SK-N-SH (cell line): ENCODE measurements around the gene PMP22. TPM values are rescaled to one million over a fixed set of nuclear protein-coding genes. Genes with fewer than 3 reads are reported as not detected.

Experiments used
- CTCF ChIA-PET: fragments of 300-600, 350-600 bp; formaldehyde crosslinking; extraction: SDS; loops from one replicate; lab custom pipeline; 2021; lab: Yijun Ruan, JAX
- POLR2A ChIA-PET: fragments of 350-600 bp; sonication (Branson Sonifier 250); formaldehyde crosslinking; extraction: SDS; loops from one replicate; lab custom pipeline; 2020; ENCODE audit warnings: antibody characterized with exemption, inconsistent platforms; lab: Yijun Ruan, JAX
- DNase-seq: peaks from one replicate; pipeline ENCODE4 v3.0.0; 2012
- H2AFZ ChIP-seq: fragments of 200-600 bp; sonication (generic); 2 replicates; pipeline ENCODE4 v1.8.1; 2016; ENCODE audit warnings: antibody characterized with exemption, mild to moderate bottlenecking, low read depth
- H3F3A ChIP-seq: fragments of 200-600 bp; sonication (generic); replicated peaks from 2 replicates; pipeline ENCODE3; 2016; ENCODE audit warnings: antibody characterized with exemption, mild to moderate bottlenecking; ENCODE audit not compliant: insufficient read depth
- H3K27ac ChIP-seq, 2 experiments: fragments of 200-500 bp in 1 of 2; fragments of 200-600 bp in 1 of 2; sonication (Bioruptor generic) in 1 of 2; sonication (generic), shearing (Covaris generic) in 1 of 2; 2 replicates each; pipeline versions ENCODE4 v1.5.1 to v1.6.1; 2014 to 2016; ENCODE audit warnings: low read depth in 2 of 2, inconsistent platforms in 1 of 2, low read length in 1 of 2, mild to moderate bottlenecking in 1 of 2, mixed read lengths in 1 of 2
- H3K27me3 ChIP-seq: fragments of 200-600 bp; sonication (generic), shearing (Covaris generic); 2 replicates; pipeline ENCODE4 v1.6.1; 2016; ENCODE audit warnings: mixed run types; ENCODE audit not compliant: insufficient read depth
- H3K36me3 ChIP-seq, 2 experiments: fragments of 200-500 bp in 1 of 2; fragments of 200-600 bp in 1 of 2; sonication (Bioruptor generic) in 1 of 2; sonication (generic) in 1 of 2; replicated peaks in 1 of 2; 2 replicates each; pipeline versions ENCODE3 to v1.5.1; 2014 to 2016; ENCODE audit warnings: low read length in 1 of 2, mild to moderate bottlenecking in 1 of 2; ENCODE audit not compliant: insufficient read depth in 2 of 2, control insufficient read depth in 1 of 2
- H3K4me1 ChIP-seq, 2 experiments: fragments of 200-500 bp in 1 of 2; fragments of 200-600 bp in 1 of 2; sonication (Bioruptor generic) in 1 of 2; sonication (generic), shearing (Covaris generic) in 1 of 2; 2 replicates each; pipeline versions ENCODE4 v1.5.1 to v1.6.1; 2014 to 2016; ENCODE audit warnings: low read depth in 1 of 2, low read length in 1 of 2, mixed run types in 1 of 2; ENCODE audit not compliant: insufficient read depth in 2 of 2, control insufficient read depth in 1 of 2
- H3K4me2 ChIP-seq: fragments of 200-600 bp; sonication (generic), shearing (Covaris generic); 2 replicates; pipeline ENCODE4 v1.6.1; 2017; ENCODE audit warnings: mixed run types
- H3K4me3 ChIP-seq, 2 experiments: fragments of 200-500 bp in 1 of 2; fragments of 200-600 bp in 1 of 2; sonication (Bioruptor generic) in 1 of 2; sonication (generic), shearing (Covaris generic) in 1 of 2; 2 replicates each; pipeline versions ENCODE4 v1.5.1 to v1.8.1; 2014 to 2016; ENCODE audit warnings: low read depth in 2 of 2, inconsistent platforms in 1 of 2, low read length in 1 of 2, mild to moderate bottlenecking in 1 of 2, mixed read lengths in 1 of 2, moderate library complexity in 1 of 2
- H3K79me2 ChIP-seq: fragments of 200-600 bp; sonication (generic); 2 replicates; pipeline ENCODE4 v1.8.1; 2017; ENCODE audit warnings: mild to moderate bottlenecking; ENCODE audit not compliant: insufficient read depth
- H3K9ac ChIP-seq: fragments of 200-600 bp; sonication (generic); 2 replicates; pipeline ENCODE4 v1.6.1; 2017; ENCODE audit warnings: mixed run types
- H3K9me2 ChIP-seq: fragments of 200-600 bp; sonication (generic); 2 replicates; pipeline ENCODE4 v1.6.1; 2017; ENCODE audit warnings: mixed run types
- H3K9me3 ChIP-seq: fragments of 200-600 bp; sonication (generic); 2 replicates; pipeline ENCODE4 v1.6.1; 2017; ENCODE audit warnings: mixed run types, mild to moderate bottlenecking, moderate library complexity
- H4K20me1 ChIP-seq: fragments of 200-600 bp; sonication (generic); 2 replicates; pipeline ENCODE4 v1.6.1; 2017; ENCODE audit warnings: mild to moderate bottlenecking, mixed run types; ENCODE audit not compliant: insufficient read depth
- CHD2 ChIP-seq: fragments of 150-350 bp; IDR thresholded peaks from 2 replicates; pipeline ENCODE4 v1.6.1; 2018; ENCODE audit warnings: low read length; ENCODE audit not compliant: partially characterized antibody
- EP300 ChIP-seq, 2 experiments: IDR thresholded peaks; 2 replicates each; pipeline versions ENCODE4 v1.4.0 to v1.6.1; 2012; ENCODE audit warnings: borderline replicate concordance in 1 of 2, low read depth in 1 of 2, low read length in 1 of 2
- EZH2phosphoT487 ChIP-seq: fragments of 200-600 bp; sonication (generic); IDR thresholded peaks from 2 replicates; pipeline ENCODE4 v1.6.1; 2017; ENCODE audit warnings: low read depth, mixed run types, mild to moderate bottlenecking, antibody characterized with exemption, moderate library complexity, borderline replicate concordance
- FOXM1 ChIP-seq: IDR thresholded peaks from 2 replicates; pipeline ENCODE4 v1.4.0; 2012; ENCODE audit warnings: low read depth, mild to moderate bottlenecking
- GABPA ChIP-seq: IDR thresholded peaks from 2 replicates; pipeline ENCODE4 v1.4.0; 2012; ENCODE audit warnings: low read depth, mild to moderate bottlenecking
- GATA2 ChIP-seq: sonication (generic); formaldehyde crosslinking; IDR thresholded peaks from 2 replicates; pipeline ENCODE4 v1.5.0; 2020; ENCODE audit warnings: mild to moderate bottlenecking, missing genetic modification reagents
- IRF3 ChIP-seq: fragments of 150-350 bp; IDR thresholded peaks from 2 replicates; pipeline ENCODE4 v1.6.1; 2016; ENCODE audit warnings: mild to moderate bottlenecking, low read depth, low read length
- MAX ChIP-seq: IDR thresholded peaks from 2 replicates; pipeline ENCODE4 v1.4.0; 2012; ENCODE audit warnings: low read depth
- MEF2A ChIP-seq: IDR thresholded peaks from 2 replicates; pipeline ENCODE4 v1.4.0; 2012; ENCODE audit warnings: low read depth, borderline replicate concordance
- NRF1 ChIP-seq: IDR thresholded peaks from 2 replicates; pipeline ENCODE4 v1.6.1; 2012; ENCODE audit warnings: low read depth, mild to moderate bottlenecking, low read length
- RAD21 ChIP-seq: IDR thresholded peaks from 2 replicates; pipeline ENCODE4 v1.6.1; 2012; ENCODE audit warnings: mild to moderate bottlenecking, low read length
- REST ChIP-seq: IDR thresholded peaks from 2 replicates; pipeline ENCODE4 v1.6.1; 2012; ENCODE audit warnings: mild to moderate bottlenecking, low read depth, low read length, moderate library complexity
- SMC3 ChIP-seq: IDR thresholded peaks from 2 replicates; pipeline ENCODE4 v1.6.1; 2012; ENCODE audit warnings: low read depth, low read length, improper control_type of control experiment
- TCF12 ChIP-seq: IDR thresholded peaks from 2 replicates; pipeline ENCODE4 v1.4.0; 2012
- TEAD4 ChIP-seq: IDR thresholded peaks from 2 replicates; pipeline ENCODE4 v1.4.0; 2012; ENCODE audit warnings: mild to moderate bottlenecking, borderline replicate concordance; ENCODE audit not compliant: insufficient read depth
- ZBTB33 ChIP-seq: IDR thresholded peaks from 2 replicates; pipeline ENCODE4 v1.4.0; 2012; ENCODE audit warnings: low read depth, borderline replicate concordance
- WGBS: methylation state at CpG from one replicate; pipeline ENCODE4 v1.1.6; 2017; ENCODE audit warnings: low lambda C conversion rate; 5-methylcytosine and 5-hydroxymethylcytosine counted together
- polyA plus RNA-seq, 3 experiments: library from polyadenylated mRNA; depleted of rRNA; stranded (reverse); fragments of >200 nt; gene quantifications; 2 replicates each; pipeline ENCODE4 v1.2.3, GENCODE V29; 2012
- TF ChIP-seq, protein P1 (sequence below): IDR thresholded peaks from 2 replicates; pipeline ENCODE4 v1.4.0; 2012; ENCODE audit warnings: low read depth, borderline replicate concordance

The PMP22 gene
- polyA plus RNA-seq, 1 of the 3 experiments (the other 2 are of a cell fraction), result 82.5 TPM

GRCh38 chr17:15287538-15288267 lies 22.6 kb upstream of the PMP22 start:
- no peaks in the 10 kb centered on the region; the same call in 1 of the 2 replicates for H3K27me3 ChIP-seq
- no peaks in the 10 kb centered on the region for H4K20me1 ChIP-seq
- DNase-seq, result no peak
- no peak overlapping the region for H2AFZ ChIP-seq
- H3K27ac ChIP-seq, result peak overlapping the region in 1 of 2 experiments; percentile 75; a peak in 2 of 4 replicates
- H3K4me3 ChIP-seq, result no peak overlapping the region
- H3K4me1 ChIP-seq, result peaks cover 0 to 18% of the 10 kb centered on the region in 2 experiments; a peak in 2 of 4 replicates
- H3K9ac ChIP-seq, result no peak overlapping the region
- H3K79me2 ChIP-seq, result no peaks in the 10 kb centered on the region
- TF ChIP-seq GABPA, result no peak
- TF ChIP-seq CHD2, result no peak
- no peak for TF ChIP-seq GATA2 (CRISPR knock-in tag)
- TF ChIP-seq, protein P1, sequence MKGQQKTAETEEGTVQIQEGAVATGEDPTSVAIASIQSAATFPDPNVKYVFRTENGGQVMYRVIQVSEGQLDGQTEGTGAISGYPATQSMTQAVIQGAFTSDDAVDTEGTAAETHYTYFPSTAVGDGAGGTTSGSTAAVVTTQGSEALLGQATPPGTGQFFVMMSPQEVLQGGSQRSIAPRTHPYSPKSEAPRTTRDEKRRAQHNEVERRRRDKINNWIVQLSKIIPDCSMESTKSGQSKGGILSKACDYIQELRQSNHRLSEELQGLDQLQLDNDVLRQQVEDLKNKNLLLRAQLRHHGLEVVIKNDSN, result no peak
- no peak for TF ChIP-seq FOXM1
- TF ChIP-seq EZH2phosphoT487, result no peak
- TF ChIP-seq EP300 (IDR thresholded peaks at IDR 0.05; ENCODE audit: borderline replicate concordance in 1 of 2, low read depth in 1 of 2, low read length in 1 of 2), result no peak
- no peak for TF ChIP-seq SMC3
- no peak for TF ChIP-seq NRF1
- no peak for TF ChIP-seq MAX
- TF ChIP-seq MEF2A, result no peak
- TF ChIP-seq TCF12, result no peak
- TF ChIP-seq ZBTB33, result no peak
- TF ChIP-seq RAD21, result no peak
- TF ChIP-seq IRF3, result no peak
- no peak for TF ChIP-seq REST
- no peak for TF ChIP-seq TEAD4
- ChIA-PET POLR2A (no interaction called here), CTCF (interaction anchor here (0.6 kb wide), 1 partner anchor 31 kb away, joined by 3 read pairs; no protein-coding TSS in a partner anchor)
- WGBS, result 64% methylated on average over 4 of the region's 4 CpGs
- H3K4me2 ChIP-seq, result no peak overlapping the region
- H3K9me2 ChIP-seq, result no peaks in the 10 kb centered on the region
- no peaks in the 10 kb centered on the region for H3F3A ChIP-seq
- H3K36me3 ChIP-seq, result no peaks in the 10 kb centered on the region
- H3K9me3 ChIP-seq, result no peaks in the 10 kb centered on the region
